MM.1S (cell line): ENCODE data around the gene CDC42BPA.

Experiments
- DNase-seq: peaks from one replicate; pipeline ENCODE4 v3.0.0-alpha.2; 2015
- H2AFZ ChIP-seq: fragments of 300-600 bp; sonication (generic); 2 replicates; pipeline ENCODE4 v1.6.0; 2016; ENCODE audit warnings: antibody characterized with exemption, low read length
- H3F3A ChIP-seq: fragments of 300-600 bp; sonication (generic); 2 replicates; pipeline ENCODE4 v1.6.1; 2016; ENCODE audit warnings: mild to moderate bottlenecking, antibody characterized with exemption, low read length, moderate library complexity, mixed read lengths; ENCODE audit not compliant: insufficient read depth
- H3K27ac ChIP-seq: fragments of 300-600 bp; sonication (generic); 2 replicates; pipeline ENCODE4 v1.5.1; 2016; ENCODE audit warnings: mild to moderate bottlenecking, low read length
- H3K27me3 ChIP-seq: fragments of 300-600 bp; sonication (generic); replicated peaks from 2 replicates; pipeline ENCODE4 v1.6.0; 2016; ENCODE audit warnings: low read length; ENCODE audit not compliant: insufficient read depth
- H3K36me3 ChIP-seq: fragments of 300-600 bp; sonication (generic); replicated peaks from 2 replicates; pipeline ENCODE4 v1.6.1; 2016; ENCODE audit warnings: mild to moderate bottlenecking, low read length, mixed read lengths; ENCODE audit not compliant: insufficient read depth
- H3K4me1 ChIP-seq: fragments of 300-600 bp; sonication (generic); 2 replicates; pipeline ENCODE4 v1.6.1; 2016; ENCODE audit warnings: low read length, mixed read lengths
- H3K4me2 ChIP-seq: fragments of 300-600 bp; sonication (generic); 2 replicates; pipeline ENCODE4 v1.6.0; 2016; ENCODE audit warnings: low read depth, low read length
- H3K4me3 ChIP-seq: fragments of 300-600 bp; sonication (generic); 2 replicates; pipeline ENCODE4 v1.5.1; 2016; ENCODE audit warnings: low read length, mixed read lengths
- H3K79me2 ChIP-seq: fragments of 300-600 bp; sonication (generic); 2 replicates; pipeline ENCODE4 v1.6.1; 2016; ENCODE audit warnings: mixed run types, low read length, mixed read lengths
- H3K9ac ChIP-seq: fragments of 300-600 bp; sonication (generic); 2 replicates; pipeline ENCODE4 v1.6.1; 2016; ENCODE audit warnings: low read length, mixed read lengths
- H3K9me2 ChIP-seq: fragments of 300-600 bp; sonication (generic); replicated peaks from 2 replicates; pipeline ENCODE4 v1.6.1; 2016; ENCODE audit warnings: mild to moderate bottlenecking, low read length, mixed read lengths; ENCODE audit not compliant: insufficient read depth
- H3K9me3 ChIP-seq: fragments of 300-600 bp; sonication (generic); replicated peaks from 2 replicates; pipeline ENCODE4 v1.6.1; 2016; ENCODE audit warnings: mild to moderate bottlenecking, low read length, mixed read lengths; ENCODE audit not compliant: insufficient read depth
- H4K20me1 ChIP-seq: fragments of 300-600 bp; sonication (generic); 2 replicates; pipeline ENCODE4 v1.6.1; 2016; ENCODE audit warnings: mild to moderate bottlenecking, low read length, moderate library complexity, mixed read lengths; ENCODE audit not compliant: insufficient read depth
- EZH2 ChIP-seq: fragments of 300-600 bp; sonication (generic); optimal IDR thresholded peaks from 2 replicates; pipeline ENCODE3; 2017; ENCODE audit warnings: low read depth, mild to moderate bottlenecking, antibody characterized with exemption, low read length, mixed read lengths
- EZH2phosphoT487 ChIP-seq: fragments of 300-600 bp; sonication (generic); IDR thresholded peaks from 2 replicates; pipeline ENCODE4 v1.6.1; 2018; ENCODE audit warnings: antibody characterized with exemption, low read length
- TF ChIP-seq, protein P1 (sequence below): fragments of 300-600 bp; sonication (generic); IDR thresholded peaks from 2 replicates; pipeline ENCODE4 v1.5.1; 2016; ENCODE audit warnings: antibody characterized with exemption, low read length, mixed read lengths

CDC42BPA gene

GRCh38 chr1:226976276-226976977, 341.9 kb downstream of the CDC42BPA start:
- H3K79me2 ChIP-seq = peaks cover 28% of the 10 kb centered on the region
- no peak overlapping the region for H3K4me2 ChIP-seq
- DNase-seq = no peak
- no peaks in the 10 kb centered on the region for H4K20me1 ChIP-seq
- no peak overlapping the region for H3K4me3 ChIP-seq
- 0 out of 2 replicates have a peak, but pooled peaks cover 2% of the 10 kb centered on the region for H3K36me3 ChIP-seq
- H3K9me2 ChIP-seq = no peaks in the 10 kb centered on the region
- TF ChIP-seq EZH2 = no peak
- TF ChIP-seq, protein P1, sequence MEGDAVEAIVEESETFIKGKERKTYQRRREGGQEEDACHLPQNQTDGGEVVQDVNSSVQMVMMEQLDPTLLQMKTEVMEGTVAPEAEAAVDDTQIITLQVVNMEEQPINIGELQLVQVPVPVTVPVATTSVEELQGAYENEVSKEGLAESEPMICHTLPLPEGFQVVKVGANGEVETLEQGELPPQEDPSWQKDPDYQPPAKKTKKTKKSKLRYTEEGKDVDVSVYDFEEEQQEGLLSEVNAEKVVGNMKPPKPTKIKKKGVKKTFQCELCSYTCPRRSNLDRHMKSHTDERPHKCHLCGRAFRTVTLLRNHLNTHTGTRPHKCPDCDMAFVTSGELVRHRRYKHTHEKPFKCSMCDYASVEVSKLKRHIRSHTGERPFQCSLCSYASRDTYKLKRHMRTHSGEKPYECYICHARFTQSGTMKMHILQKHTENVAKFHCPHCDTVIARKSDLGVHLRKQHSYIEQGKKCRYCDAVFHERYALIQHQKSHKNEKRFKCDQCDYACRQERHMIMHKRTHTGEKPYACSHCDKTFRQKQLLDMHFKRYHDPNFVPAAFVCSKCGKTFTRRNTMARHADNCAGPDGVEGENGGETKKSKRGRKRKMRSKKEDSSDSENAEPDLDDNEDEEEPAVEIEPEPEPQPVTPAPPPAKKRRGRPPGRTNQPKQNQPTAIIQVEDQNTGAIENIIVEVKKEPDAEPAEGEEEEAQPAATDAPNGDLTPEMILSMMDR = no peak
- no peak for TF ChIP-seq EZH2phosphoT487
- no peak overlapping the region for H3K27ac ChIP-seq
- no peaks in the 10 kb centered on the region for H3K4me1 ChIP-seq
- H3K27me3 ChIP-seq = no peaks in the 10 kb centered on the region
- no peak overlapping the region for H3K9ac ChIP-seq
- H3F3A ChIP-seq = no peaks in the 10 kb centered on the region
- no peak overlapping the region for H2AFZ ChIP-seq
- H3K9me3 ChIP-seq = no peaks in the 10 kb centered on the region

- no peak overlapping the region for H3K27ac ChIP-seq
- no peak overlapping the region for H3K9ac ChIP-seq
- H3K9me2 ChIP-seq = no peaks in the 10 kb centered on the region
- no peak for DNase-seq
- no peak overlapping the region for H3K4me2 ChIP-seq
- H3K9me3 ChIP-seq = no peaks in the 10 kb centered on the region
- no peaks in the 10 kb centered on the region for H3K4me1 ChIP-seq
- TF ChIP-seq EZH2phosphoT487 = no peak
- TF ChIP-seq, protein P1 = no peak
- TF ChIP-seq EZH2 = no peak
- no peaks in the 10 kb centered on the region for H3K27me3 ChIP-seq
- H4K20me1 ChIP-seq = no peaks in the 10 kb centered on the region
- 0 out of 2 replicates have a peak, but pooled peaks cover 2% of the 10 kb centered on the region for H3K36me3 ChIP-seq
- peaks cover 28% of the 10 kb centered on the region for H3K79me2 ChIP-seq
- no peak overlapping the region for H2AFZ ChIP-seq
- no peaks in the 10 kb centered on the region for H3F3A ChIP-seq
- H3K4me3 ChIP-seq = no peak overlapping the region
Measured at GRCh38 chr1:226975259-226976250, 342.7 kb downstream of the CDC42BPA start.

DNA sequence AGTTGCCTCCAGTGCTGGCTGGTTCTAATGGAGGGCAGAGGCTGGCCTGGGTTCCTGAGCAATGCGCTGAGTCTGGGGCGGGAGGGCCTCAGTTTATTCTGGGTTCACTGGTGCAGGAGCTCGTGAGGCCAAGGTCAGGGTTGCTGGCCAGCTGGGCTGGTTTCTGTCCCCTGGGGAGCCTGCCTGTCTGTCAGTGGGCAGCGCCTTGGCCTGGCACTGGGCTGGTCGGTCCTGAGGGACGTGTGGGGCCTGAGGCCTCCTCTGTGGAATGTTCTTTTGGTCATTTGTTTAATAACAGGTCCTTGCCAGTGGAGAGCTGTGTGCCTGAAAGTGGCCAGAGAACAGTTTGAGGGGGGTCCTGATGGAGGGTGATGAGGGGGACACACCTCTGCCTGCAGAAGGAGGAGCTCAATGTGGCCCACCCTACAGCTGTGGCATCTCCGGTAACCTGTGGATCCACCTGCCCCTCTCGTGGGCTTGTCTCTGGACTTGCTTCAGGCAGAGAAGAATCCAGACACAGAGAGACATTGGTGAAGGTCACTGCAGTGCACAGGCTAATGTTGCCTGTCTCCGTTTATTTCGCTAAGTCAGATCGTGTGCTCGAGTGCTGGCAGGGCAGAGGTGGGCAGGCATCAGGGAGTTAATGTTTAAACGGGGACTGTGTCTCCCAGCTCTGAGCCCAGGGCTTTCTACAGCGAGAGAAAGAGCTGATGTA, 343.6 kb downstream of the CDC42BPA start:
- no peaks in the 10 kb centered on the region for H3F3A ChIP-seq
- no peak overlapping the region for H3K9ac ChIP-seq
- no peaks in the 10 kb centered on the region for H3K4me1 ChIP-seq
- peaks cover 35% of the 10 kb centered on the region for H3K79me2 ChIP-seq
- TF ChIP-seq EZH2phosphoT487 (no peak), EZH2 (no peak)
- TF ChIP-seq, protein P1 = no peak
- H3K4me3 ChIP-seq = no peak overlapping the region
- no peaks in the 10 kb centered on the region for H3K9me2 ChIP-seq
- no peak for DNase-seq
- H2AFZ ChIP-seq = no peak overlapping the region
- no peak overlapping the region for H3K27ac ChIP-seq
- H3K9me3 ChIP-seq = no peaks in the 10 kb centered on the region
- 0 out of 2 replicates have a peak, but pooled peaks cover 6% of the 10 kb centered on the region for H3K36me3 ChIP-seq
- H3K27me3 ChIP-seq = no peaks in the 10 kb centered on the region
- no peak overlapping the region for H3K4me2 ChIP-seq
- H4K20me1 ChIP-seq = no peaks in the 10 kb centered on the region
